Epithelial cell of proximal tubule (primary cell): ENCODE data around the gene FNDC3B. TPM values are rescaled to one million over a fixed set of nuclear protein-coding genes. Genes with fewer than 3 reads are reported as not detected.

Experiments used
- DNase-seq: peaks from one replicate; pipeline ENCODE4 v3.0.0-alpha.2; 2011; ENCODE audit warnings: low read depth
- H3K4me3 ChIP-seq: 2 replicates; pipeline ENCODE4 v1.5.1; 2011; ENCODE audit warnings: low read depth, mild to moderate bottlenecking, low read length
- CTCF ChIP-seq: conservative IDR thresholded peaks from 2 replicates; pipeline ENCODE4 v1.5.1; 2012; ENCODE audit warnings: low read depth, mild to moderate bottlenecking, low read length
- total RNA-seq: library from RNA; depleted of rRNA; stranded (reverse); fragments of >200 nt; gene quantifications from 2 replicates; pipeline ENCODE4 v1.2.3, GENCODE V29; 2015

The FNDC3B gene
- total RNA-seq, 1 donor from 2014 or later: 37.3 TPM

DNA sequence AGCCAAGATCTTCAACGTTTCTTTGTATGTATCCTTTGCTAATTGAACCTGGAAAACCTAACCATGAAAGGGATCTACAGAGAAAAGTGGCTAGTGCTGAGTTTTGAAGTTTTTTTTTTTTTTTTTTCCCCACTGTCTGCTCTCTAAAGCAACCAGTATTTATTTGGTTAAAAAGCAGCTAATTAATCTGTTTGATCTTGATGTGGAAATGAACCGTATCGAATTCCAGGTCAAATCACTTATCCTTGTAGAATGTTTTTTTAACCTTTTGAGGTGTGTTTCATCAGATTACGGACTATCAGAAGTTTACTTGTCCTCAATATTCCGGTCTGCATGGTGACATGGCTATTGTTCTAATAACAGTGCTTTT lies 117.2 kb downstream of the FNDC3B start:
- H3K4me3 ChIP-seq: no peak overlapping the region
- TF ChIP-seq CTCF: no peak
- no peak for DNase-seq

- DNase-seq: no peak
- TF ChIP-seq CTCF: no peak
- H3K4me3 ChIP-seq: no peak overlapping the region
Measured at GRCh38 chr3:172157564-172158258, 118.3 kb downstream of the FNDC3B start.

DNA sequence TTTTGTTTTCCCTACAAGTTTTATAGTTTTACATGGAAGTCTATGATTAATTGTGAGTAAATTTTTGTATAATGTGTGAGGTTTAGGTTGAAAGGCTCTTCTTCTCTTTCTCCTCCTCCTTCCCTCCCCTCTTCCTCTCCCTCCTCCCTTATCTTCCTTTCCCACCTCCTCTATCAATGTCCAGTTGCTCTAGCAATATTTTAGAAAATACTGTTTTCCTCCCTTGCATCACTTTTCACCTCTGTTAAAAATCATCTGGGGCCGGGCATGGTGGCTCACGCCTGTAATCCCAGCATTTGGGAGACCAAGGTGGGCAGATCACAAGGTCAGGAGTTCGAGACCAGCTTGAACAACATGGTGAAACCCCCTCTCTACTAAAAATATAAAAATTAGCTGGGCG lies 119.4 kb downstream of the FNDC3B start:
- H3K4me3 ChIP-seq: no peak overlapping the region
- DNase-seq: no peak
- TF ChIP-seq CTCF: no peak

DNA sequence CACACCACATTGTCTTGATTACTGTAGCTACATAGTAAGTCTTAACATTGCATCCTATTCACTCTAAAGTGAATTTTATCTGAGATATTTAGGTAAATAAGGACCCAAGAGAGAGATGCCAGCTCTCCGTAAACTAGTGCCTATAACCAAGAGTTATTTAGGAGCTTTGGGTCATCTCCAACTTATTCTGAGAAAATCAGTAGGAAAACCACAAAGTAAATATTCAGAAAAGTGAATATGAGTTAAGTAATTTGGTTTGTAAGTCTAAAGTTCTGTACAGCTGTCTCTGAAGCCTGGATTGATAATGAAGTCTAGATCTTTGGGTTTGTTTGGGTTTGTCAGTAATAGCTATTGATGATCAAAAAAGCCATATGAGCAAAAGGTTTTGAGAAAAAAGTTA lies 120.0 kb downstream of the FNDC3B start:
- no peak overlapping the region for H3K4me3 ChIP-seq
- no peak for TF ChIP-seq CTCF
- DNase-seq: no peak

- H3K4me3 ChIP-seq: no peak overlapping the region
- DNase-seq: no peak
- TF ChIP-seq CTCF: no peak
Measured at GRCh38 chr3:172159962-172160538, 120.7 kb downstream of the FNDC3B start.

DNA sequence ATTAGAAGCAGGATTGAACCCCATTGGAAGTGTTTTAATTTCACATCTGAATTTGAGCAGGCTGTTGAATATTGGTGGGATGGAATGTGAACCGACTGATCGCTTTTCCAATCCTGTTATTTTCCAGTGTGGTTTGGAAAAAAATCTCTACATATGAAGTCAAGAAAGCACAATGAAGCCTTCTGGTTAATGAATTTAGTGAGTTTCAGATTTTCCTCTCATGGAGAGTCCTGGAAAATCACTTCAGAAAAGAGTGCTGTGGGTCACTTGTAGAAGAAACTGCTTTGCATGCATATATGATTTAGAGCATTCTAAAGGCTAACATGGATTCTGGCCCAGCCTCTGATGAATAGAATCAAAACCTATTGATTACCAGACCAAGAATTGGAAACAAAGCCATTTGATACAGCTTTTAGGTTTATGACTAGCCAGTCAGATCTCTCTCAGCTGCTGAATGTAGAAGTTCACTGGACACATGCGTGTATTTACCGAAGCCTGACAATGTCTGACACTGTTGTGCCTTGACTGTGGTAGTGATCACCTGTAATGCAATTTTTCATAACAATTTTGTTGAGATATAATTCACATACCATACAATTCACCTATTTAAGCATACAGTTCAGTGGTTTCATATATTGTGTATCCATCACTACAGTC lies 121.9 kb downstream of the FNDC3B start:
- TF ChIP-seq CTCF: no peak
- H3K4me3 ChIP-seq: no peak overlapping the region
- DNase-seq: no peak

GRCh38 chr3:172161959-172162358 lies 122.6 kb downstream of the FNDC3B start:
- TF ChIP-seq CTCF: no peak
- H3K4me3 ChIP-seq: no peak overlapping the region
- no peak for DNase-seq
